ENCODE measurements around the gene PODNL1. TPM values are rescaled to one million over a fixed set of nuclear protein-coding genes. Genes with fewer than 3 reads are reported as not detected.

PODNL1 gene
- polyA plus RNA-seq, 2 donors = 3.9 to 5.3 TPM

GRCh38 chr19:13981988-13982501 lies 43.8 kb upstream of the PODNL1 start:
- WGBS, 2 donors = 92% methylated on average over 17 of the region's 17 CpGs
- Histone ChIP-seq H3K9me3 (ENCODE audit: control insufficient read depth in 2 of 2, insufficient read depth in 1 of 2, low read depth in 1 of 2, low read length in 1 of 2) (no peaks in the 10 kb centered on the region), H3K4me1 (ENCODE audit: control insufficient read depth in 2 of 2, insufficient read depth in 2 of 2, low read length in 1 of 2) (peaks cover 0 to 8% of the 10 kb centered on the region in 2 donors), H3K27ac (ENCODE audit: low read depth in 2 of 2, low read length in 1 of 2) (no peak overlapping the region), H3K36me3 (ENCODE audit: control insufficient read depth in 2 of 2, insufficient read depth in 2 of 2, low read length in 1 of 2) (peaks cover 0 to 13% of the 10 kb centered on the region in 2 donors), H3K27me3 (ENCODE audit: control insufficient read depth in 1 of 2, insufficient read depth in 2 of 2, low read length in 2 of 2) (no peaks in the 10 kb centered on the region), H3K4me3 (ENCODE audit: low read depth in 1 of 2, low read length in 2 of 2) (no peak overlapping the region)

- H3K36me3 ChIP-seq (ENCODE audit: control insufficient read depth in 2 of 2, insufficient read depth in 2 of 2, low read length in 1 of 2) = peaks cover 0 to 13% of the 10 kb centered on the region in 2 donors
- peaks cover 0 to 8% of the 10 kb centered on the region in 2 donors for H3K4me1 ChIP-seq (ENCODE audit: control insufficient read depth in 2 of 2, insufficient read depth in 2 of 2, low read length in 1 of 2)
- 80 to 90% methylated on average over 9 of the region's 9 CpGs for WGBS, 2 donors
- H3K27ac ChIP-seq (ENCODE audit: low read depth in 2 of 2, low read length in 1 of 2) = no peak overlapping the region
- H3K9me3 ChIP-seq (ENCODE audit: control insufficient read depth in 2 of 2, insufficient read depth in 1 of 2, low read depth in 1 of 2, low read length in 1 of 2) = no peaks in the 10 kb centered on the region
- H3K4me3 ChIP-seq (ENCODE audit: low read depth in 1 of 2, low read length in 2 of 2) = no peak overlapping the region
- H3K27me3 ChIP-seq (ENCODE audit: control insufficient read depth in 1 of 2, insufficient read depth in 2 of 2, low read length in 2 of 2) = no peaks in the 10 kb centered on the region
Measured at GRCh38 chr19:13981467-13981866, 43.2 kb upstream of the PODNL1 start.

- H3K9me3 ChIP-seq (ENCODE audit: control insufficient read depth in 2 of 2, insufficient read depth in 1 of 2, low read depth in 1 of 2, low read length in 1 of 2) = no peaks in the 10 kb centered on the region
- no peak overlapping the region for H3K4me3 ChIP-seq (ENCODE audit: low read depth in 1 of 2, low read length in 2 of 2)
- 93 to 94% methylated on average over 5 of the region's 5 CpGs for WGBS, 2 donors
- H3K27ac ChIP-seq (ENCODE audit: low read depth in 2 of 2, low read length in 1 of 2) = no peak overlapping the region
- H3K27me3 ChIP-seq (ENCODE audit: control insufficient read depth in 1 of 2, insufficient read depth in 2 of 2, low read length in 2 of 2) = no peaks in the 10 kb centered on the region
- H3K4me1 ChIP-seq (ENCODE audit: control insufficient read depth in 2 of 2, insufficient read depth in 2 of 2, low read length in 1 of 2) = peaks cover 0 to 7% of the 10 kb centered on the region in 2 donors
- H3K36me3 ChIP-seq (ENCODE audit: control insufficient read depth in 2 of 2, insufficient read depth in 2 of 2, low read length in 1 of 2) = peaks cover 0 to 13% of the 10 kb centered on the region in 2 donors
Measured at GRCh38 chr19:13981021-13981420, 42.8 kb upstream of the PODNL1 start.

GRCh38 chr19:13980340-13980739 lies 42.1 kb upstream of the PODNL1 start:
- 94 to 95% methylated on average over 15 of the region's 15 CpGs for WGBS, 2 donors
- Histone ChIP-seq H3K27me3 (ENCODE audit: control insufficient read depth in 1 of 2, insufficient read depth in 2 of 2, low read length in 2 of 2) (no peaks in the 10 kb centered on the region), H3K36me3 (ENCODE audit: control insufficient read depth in 2 of 2, insufficient read depth in 2 of 2, low read length in 1 of 2) (peaks cover 0 to 16% of the 10 kb centered on the region in 2 donors), H3K4me3 (ENCODE audit: low read depth in 1 of 2, low read length in 2 of 2) (no peak overlapping the region), H3K9me3 (ENCODE audit: control insufficient read depth in 2 of 2, insufficient read depth in 1 of 2, low read depth in 1 of 2, low read length in 1 of 2) (no peaks in the 10 kb centered on the region), H3K27ac (ENCODE audit: low read depth in 2 of 2, low read length in 1 of 2) (no peak overlapping the region), H3K4me1 (ENCODE audit: control insufficient read depth in 2 of 2, insufficient read depth in 2 of 2, low read length in 1 of 2) (peaks cover 0 to 6% of the 10 kb centered on the region in 2 donors)

- no peak overlapping the region for H3K27ac ChIP-seq (ENCODE audit: low read depth in 2 of 2, low read length in 1 of 2)
- H3K4me3 ChIP-seq (ENCODE audit: low read depth in 1 of 2, low read length in 2 of 2) = no peak overlapping the region
- WGBS, 2 donors = 69 to 75% methylated on average over 12 of the region's 12 CpGs
- H3K27me3 ChIP-seq (ENCODE audit: control insufficient read depth in 1 of 2, insufficient read depth in 2 of 2, low read length in 2 of 2) = no peaks in the 10 kb centered on the region
- peaks cover 0 to 6% of the 10 kb centered on the region in 2 donors for H3K4me1 ChIP-seq (ENCODE audit: control insufficient read depth in 2 of 2, insufficient read depth in 2 of 2, low read length in 1 of 2)
- peaks cover 0 to 18% of the 10 kb centered on the region in 2 donors for H3K36me3 ChIP-seq (ENCODE audit: control insufficient read depth in 2 of 2, insufficient read depth in 2 of 2, low read length in 1 of 2)
- H3K9me3 ChIP-seq (ENCODE audit: control insufficient read depth in 2 of 2, insufficient read depth in 1 of 2, low read depth in 1 of 2, low read length in 1 of 2) = no peaks in the 10 kb centered on the region
Measured at GRCh38 chr19:13979686-13980085, 41.5 kb upstream of the PODNL1 start.

GRCh38 chr19:13979244-13979615 lies 41.0 kb upstream of the PODNL1 start:
- no peaks in the 10 kb centered on the region for H3K27me3 ChIP-seq (ENCODE audit: control insufficient read depth in 1 of 2, insufficient read depth in 2 of 2, low read length in 2 of 2)
- peak overlapping the region; percentile 27 to 39 for H3K4me3 ChIP-seq (ENCODE audit: low read depth in 1 of 2, low read length in 2 of 2)
- peaks cover 0 to 18% of the 10 kb centered on the region in 2 donors for H3K36me3 ChIP-seq (ENCODE audit: control insufficient read depth in 2 of 2, insufficient read depth in 2 of 2, low read length in 1 of 2)
- H3K9me3 ChIP-seq (ENCODE audit: control insufficient read depth in 2 of 2, insufficient read depth in 1 of 2, low read depth in 1 of 2, low read length in 1 of 2) = no peaks in the 10 kb centered on the region
- WGBS, 2 donors = 20 to 28% methylated on average over 12 of the region's 12 CpGs
- peak overlapping the region in 1 of 2 donors; percentile 30 for H3K27ac ChIP-seq (ENCODE audit: low read depth in 2 of 2, low read length in 1 of 2)
- peaks cover 0 to 9% of the 10 kb centered on the region in 2 donors for H3K4me1 ChIP-seq (ENCODE audit: control insufficient read depth in 2 of 2, insufficient read depth in 2 of 2, low read length in 1 of 2)

GRCh38 chr19:13978351-13979243 lies 40.4 kb upstream of the PODNL1 start:
- 9 to 14% methylated on average over 57 to 74 of the region's 74 CpGs for WGBS, 2 donors
- Histone ChIP-seq H3K36me3 (ENCODE audit: control insufficient read depth in 2 of 2, insufficient read depth in 2 of 2, low read length in 1 of 2) (peaks cover 0 to 18% of the 10 kb centered on the region in 2 donors), H3K9me3 (ENCODE audit: control insufficient read depth in 2 of 2, insufficient read depth in 1 of 2, low read depth in 1 of 2, low read length in 1 of 2) (no peaks in the 10 kb centered on the region), H3K27me3 (ENCODE audit: control insufficient read depth in 1 of 2, insufficient read depth in 2 of 2, low read length in 2 of 2) (no peaks in the 10 kb centered on the region), H3K27ac (ENCODE audit: low read depth in 2 of 2, low read length in 1 of 2) (peak overlapping the region; percentile 19 to 30), H3K4me3 (ENCODE audit: low read depth in 1 of 2, low read length in 2 of 2) (peak overlapping the region; percentile 27 to 39), H3K4me1 (ENCODE audit: control insufficient read depth in 2 of 2, insufficient read depth in 2 of 2, low read length in 1 of 2) (peaks cover 0 to 11% of the 10 kb centered on the region in 2 donors)

GRCh38 chr19:13977803-13978202 lies 39.6 kb upstream of the PODNL1 start:
- Histone ChIP-seq H3K36me3 (ENCODE audit: control insufficient read depth in 2 of 2, insufficient read depth in 2 of 2, low read length in 1 of 2) (peaks cover 0 to 14% of the 10 kb centered on the region in 2 donors), H3K4me1 (ENCODE audit: control insufficient read depth in 2 of 2, insufficient read depth in 2 of 2, low read length in 1 of 2) (peaks cover 0 to 11% of the 10 kb centered on the region in 2 donors), H3K27ac (ENCODE audit: low read depth in 2 of 2, low read length in 1 of 2) (peak overlapping the region in 1 of 2 donors; percentile 7), H3K4me3 (ENCODE audit: low read depth in 1 of 2, low read length in 2 of 2) (no peak overlapping the region), H3K9me3 (ENCODE audit: control insufficient read depth in 2 of 2, insufficient read depth in 1 of 2, low read depth in 1 of 2, low read length in 1 of 2) (no peaks in the 10 kb centered on the region), H3K27me3 (ENCODE audit: control insufficient read depth in 1 of 2, insufficient read depth in 2 of 2, low read length in 2 of 2) (no peaks in the 10 kb centered on the region)
- 80 to 81% methylated on average over 12 of the region's 12 CpGs for WGBS, 2 donors

- H3K4me1 ChIP-seq (ENCODE audit: control insufficient read depth in 2 of 2, insufficient read depth in 2 of 2, low read length in 1 of 2) = peaks cover 0 to 11% of the 10 kb centered on the region in 2 donors
- no peak overlapping the region for H3K27ac ChIP-seq (ENCODE audit: low read depth in 2 of 2, low read length in 1 of 2)
- H3K36me3 ChIP-seq (ENCODE audit: control insufficient read depth in 2 of 2, insufficient read depth in 2 of 2, low read length in 1 of 2) = peaks cover 0 to 16% of the 10 kb centered on the region in 2 donors
- no peak overlapping the region for H3K4me3 ChIP-seq (ENCODE audit: low read depth in 1 of 2, low read length in 2 of 2)
- H3K9me3 ChIP-seq (ENCODE audit: control insufficient read depth in 2 of 2, insufficient read depth in 1 of 2, low read depth in 1 of 2, low read length in 1 of 2) = no peaks in the 10 kb centered on the region
- 88 to 92% methylated on average over 12 of the region's 12 CpGs for WGBS, 2 donors
- H3K27me3 ChIP-seq (ENCODE audit: control insufficient read depth in 1 of 2, insufficient read depth in 2 of 2, low read length in 2 of 2) = no peaks in the 10 kb centered on the region
Measured at GRCh38 chr19:13976446-13976845, 38.2 kb upstream of the PODNL1 start.

All from esophagus (tissue), 2 donors.